Right atrium auricular region (tissue), 2 donors: ENCODE results near the gene S100A12. TPM values are rescaled to one million over a fixed set of nuclear protein-coding genes. Genes with fewer than 3 reads are reported as not detected.

Source experiments
- DNase-seq: peaks from one replicate; pipeline ENCODE4 v3.0.0-alpha.2; 2019; ENCODE audit warnings: low spot score
- H3K27ac ChIP-seq, 2 donors: fragments of 200-600 bp; sonication (generic); 1 replicate in 1 of 2; 2 replicates in 1 of 2; pipeline ENCODE4 v1.5.1; 2016 to 2019
- H3K27me3 ChIP-seq, 2 donors: fragments of 200-600 bp; sonication (generic); one replicate each; pipeline versions ENCODE4 v1.5.1 to v1.6.0; 2017 to 2019
- H3K36me3 ChIP-seq: fragments of 200-600 bp; sonication (generic); one replicate; pipeline ENCODE4 v1.5.1; 2016
- H3K4me1 ChIP-seq, 2 donors: fragments of 200-600 bp; sonication (generic); one replicate each; pipeline versions ENCODE4 v1.5.1 to v1.6.0; 2017 to 2019
- H3K4me3 ChIP-seq, 2 donors: fragments of 200-600 bp; sonication (generic); 1 replicate in 1 of 2; 2 replicates in 1 of 2; pipeline ENCODE4 v1.5.1; 2017 to 2019; ENCODE audit warnings: mild to moderate bottlenecking in 1 of 2, moderate library complexity in 1 of 2
- H3K9me3 ChIP-seq, 2 donors: fragments of 200-600 bp; sonication (generic); one replicate each; pipeline ENCODE4 v1.5.1; 2019
- CTCF ChIP-seq, 2 donors: fragments of 200-600 bp; sonication (generic); IDR thresholded peaks; one replicate each; pipeline ENCODE4 v1.5.1; 2019; ENCODE audit warnings: antibody characterized with exemption in 2 of 2
- total RNA-seq, 2 donors: library from RNA; depleted of rRNA; stranded (reverse); fragments of >200 nt; gene quantifications; one replicate each; pipeline ENCODE4 v1.1.0, GENCODE V29; 2016

The S100A12 gene
- total RNA-seq, 2 donors from 2014 or later, result 5.5 to 5.7 TPM

- Histone ChIP-seq H3K4me3 (no peak overlapping the region), H3K9me3 (peaks cover 0 to 19% of the 10 kb centered on the region in 2 donors), H3K27ac (no peak overlapping the region), H3K27me3 (no peaks in the 10 kb centered on the region), H3K36me3 (no peaks in the 10 kb centered on the region), H3K4me1 (no peaks in the 10 kb centered on the region)
- no peak for DNase-seq
- no peak for TF ChIP-seq CTCF (IDR thresholded peaks at IDR 0.05)
Observed at GRCh38 chr1:153379591-153379990, 4.2 kb upstream of the S100A12 start.

GRCh38 chr1:153374071-153374470 lies 1.4 kb downstream of the S100A12 start:
- TF ChIP-seq CTCF (IDR thresholded peaks at IDR 0.05), result no peak
- Histone ChIP-seq H3K27me3 (no peaks in the 10 kb centered on the region), H3K4me1 (no peaks in the 10 kb centered on the region), H3K36me3 (no peaks in the 10 kb centered on the region), H3K27ac (no peak overlapping the region), H3K4me3 (no peak overlapping the region), H3K9me3 (no peaks in the 10 kb centered on the region)
- peak; percentile 52 for DNase-seq

DNA sequence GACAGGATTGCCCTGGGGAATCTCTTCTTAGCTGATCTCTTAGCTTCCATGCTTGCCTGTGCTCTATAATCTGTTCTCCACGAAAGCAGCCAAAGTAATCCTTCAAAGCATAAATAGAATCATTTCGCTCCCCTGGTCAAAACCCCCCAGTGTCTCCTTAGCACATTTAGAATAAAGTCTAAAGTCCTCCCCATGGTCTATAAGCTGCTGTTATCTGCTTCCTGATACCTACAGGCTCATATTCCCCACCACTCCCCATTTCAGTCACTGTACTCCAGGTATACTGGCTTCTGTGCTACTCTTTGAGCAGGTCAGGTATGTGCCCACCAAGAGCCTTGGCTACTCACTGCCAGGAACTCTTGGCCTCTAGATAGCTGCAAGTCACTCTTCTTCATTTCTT lies 2.9 kb downstream of the S100A12 start:
- no peak for TF ChIP-seq CTCF (IDR thresholded peaks at IDR 0.05)
- Histone ChIP-seq H3K27ac (no peak overlapping the region), H3K9me3 (no peaks in the 10 kb centered on the region), H3K4me1 (no peaks in the 10 kb centered on the region), H3K4me3 (no peak overlapping the region), H3K36me3 (no peaks in the 10 kb centered on the region), H3K27me3 (no peaks in the 10 kb centered on the region)
- no peak for DNase-seq

GRCh38 chr1:153371231-153371630 lies 4.2 kb downstream of the S100A12 start:
- no peak for DNase-seq
- no peaks in the 10 kb centered on the region for H3K27me3 ChIP-seq
- H3K4me1 ChIP-seq, result no peaks in the 10 kb centered on the region
- no peaks in the 10 kb centered on the region for H3K9me3 ChIP-seq
- TF ChIP-seq CTCF (IDR thresholded peaks at IDR 0.05), result no peak
- H3K27ac ChIP-seq, result no peak overlapping the region
- no peak overlapping the region for H3K4me3 ChIP-seq
- no peaks in the 10 kb centered on the region for H3K36me3 ChIP-seq

- H3K9me3 ChIP-seq, result no peaks in the 10 kb centered on the region
- no peak overlapping the region for H3K4me3 ChIP-seq
- H3K36me3 ChIP-seq, result no peaks in the 10 kb centered on the region
- H3K4me1 ChIP-seq, result no peaks in the 10 kb centered on the region
- no peak for DNase-seq
- H3K27me3 ChIP-seq, result no peaks in the 10 kb centered on the region
- H3K27ac ChIP-seq, result no peak overlapping the region
- TF ChIP-seq CTCF (IDR thresholded peaks at IDR 0.05), result no peak
Observed at GRCh38 chr1:153370146-153370545, 5.3 kb downstream of the S100A12 start.

- Histone ChIP-seq H3K27me3 (no peaks in the 10 kb centered on the region), H3K9me3 (no peaks in the 10 kb centered on the region), H3K27ac (no peak overlapping the region), H3K36me3 (no peaks in the 10 kb centered on the region), H3K4me3 (no peak overlapping the region), H3K4me1 (no peaks in the 10 kb centered on the region)
- no peak for DNase-seq
- no peak for TF ChIP-seq CTCF (IDR thresholded peaks at IDR 0.05)
Observed at GRCh38 chr1:153368495-153368894, 6.9 kb downstream of the S100A12 start.
